ENCODE data around the gene SLC15A1. TPM values are rescaled to one million over a fixed set of nuclear protein-coding genes. Genes with fewer than 3 reads are reported as not detected.

SLC15A1 gene
- total RNA-seq, 2 experiments from 2014 or later: not detected

DNA sequence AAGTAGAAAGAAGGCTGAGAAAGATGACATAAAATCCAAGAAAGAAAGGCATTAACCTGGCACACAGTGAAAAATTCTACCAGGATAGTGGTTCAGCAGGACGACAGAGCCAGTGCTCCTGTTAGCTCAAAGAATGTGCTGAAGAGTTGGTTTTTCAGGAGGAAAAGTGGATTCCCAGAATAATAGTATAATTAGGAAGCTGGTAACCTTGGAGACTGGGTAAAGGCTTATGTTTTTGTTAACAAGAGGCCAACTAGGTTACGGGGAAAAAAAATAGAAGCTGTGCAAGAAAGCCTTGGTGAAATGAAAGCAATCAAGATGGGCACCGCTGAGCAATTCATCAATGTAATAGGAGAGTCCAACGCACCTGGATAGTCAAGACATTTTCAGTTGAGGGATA, 54.7 kb downstream of the SLC15A1 start:
- Mint-ChIP-seq H3K9me3 (no peaks in the 10 kb centered on the region), H3K27ac (no peak overlapping the region), H3K36me3 (ENCODE audit: low read depth) (no peaks in the 10 kb centered on the region), H3K4me3 (no peak overlapping the region), H3K4me1 (no peaks in the 10 kb centered on the region), H3K27me3 (peaks cover 26% of the 10 kb centered on the region)
- CTCF ChIA-PET: no interaction called here
- POLR2A ChIA-PET: no interaction called here
- DNase-seq: no peak

DNA sequence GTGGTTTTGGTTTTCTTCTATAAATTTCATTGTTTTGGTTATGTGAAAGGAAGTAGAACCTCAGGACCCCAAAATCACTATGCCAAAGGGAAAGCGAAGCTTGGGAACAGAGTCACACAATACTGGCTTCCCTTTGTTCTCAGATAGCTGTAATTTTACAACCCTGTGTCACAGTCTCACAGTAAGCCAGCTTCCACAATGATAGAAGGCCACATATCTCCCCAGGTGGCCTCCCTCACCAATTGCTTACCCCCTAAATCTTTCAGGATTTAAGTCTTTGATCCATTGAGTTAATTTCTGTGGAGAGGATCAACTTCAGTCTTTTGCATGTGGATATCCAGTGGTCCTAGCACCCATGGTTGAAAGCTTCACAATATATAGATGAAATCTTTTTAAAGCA, 58.7 kb downstream of the SLC15A1 start:
- Mint-ChIP-seq H3K4me1 (no peaks in the 10 kb centered on the region), H3K27ac (no peak overlapping the region), H3K36me3 (ENCODE audit: low read depth) (no peaks in the 10 kb centered on the region), H3K4me3 (no peak overlapping the region), H3K27me3 (peaks cover 12% of the 10 kb centered on the region), H3K9me3 (no peaks in the 10 kb centered on the region)
- ChIA-PET CTCF (no interaction called here), POLR2A (no interaction called here)
- no peak for DNase-seq

DNA sequence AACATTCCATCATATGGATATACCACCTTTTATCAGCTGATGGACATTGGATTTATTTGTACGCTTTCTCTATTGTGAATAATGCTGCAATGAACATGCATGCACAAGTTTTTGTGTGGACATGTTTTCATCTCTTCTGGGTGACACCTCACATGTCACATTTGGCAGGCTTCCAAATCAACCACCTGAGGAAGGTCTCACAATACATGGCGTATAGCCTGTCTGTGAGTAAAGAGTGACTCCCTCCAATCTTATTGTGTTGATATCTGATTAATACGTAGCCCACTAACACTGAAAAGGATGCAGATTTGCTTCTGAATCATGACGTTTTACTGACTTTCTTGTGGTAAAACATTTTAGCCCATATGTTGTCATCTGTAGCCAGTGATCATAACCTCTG, 61.1 kb downstream of the SLC15A1 start:
- POLR2A ChIA-PET: no interaction called here
- CTCF ChIA-PET: interaction anchor here (0.7 kb wide), 1 partner anchor 9 kb away, joined by 4 read pairs; no protein-coding TSS in a partner anchor
- no peaks in the 10 kb centered on the region for H3K9me3 Mint-ChIP-seq
- H3K27me3 Mint-ChIP-seq: peaks cover 10% of the 10 kb centered on the region
- DNase-seq: no peak
- H3K27ac Mint-ChIP-seq: no peak overlapping the region
- H3K4me1 Mint-ChIP-seq: no peaks in the 10 kb centered on the region
- no peaks in the 10 kb centered on the region for H3K36me3 Mint-ChIP-seq (ENCODE audit: low read depth)
- H3K4me3 Mint-ChIP-seq: no peak overlapping the region

GRCh38 chr13:98690348-98691022, 62.0 kb downstream of the SLC15A1 start:
- ChIA-PET CTCF (no interaction called here), POLR2A (no interaction called here)
- Mint-ChIP-seq H3K4me3 (no peak overlapping the region), H3K4me1 (no peaks in the 10 kb centered on the region), H3K36me3 (ENCODE audit: low read depth) (no peaks in the 10 kb centered on the region), H3K27ac (no peak overlapping the region), H3K27me3 (peaks cover 6% of the 10 kb centered on the region), H3K9me3 (no peaks in the 10 kb centered on the region)
- no peak for DNase-seq

- CTCF ChIA-PET: no interaction called here
- POLR2A ChIA-PET: no interaction called here
- no peaks in the 10 kb centered on the region for H3K4me1 Mint-ChIP-seq
- H3K36me3 Mint-ChIP-seq (ENCODE audit: low read depth): no peaks in the 10 kb centered on the region
- no peaks in the 10 kb centered on the region for H3K9me3 Mint-ChIP-seq
- no peak overlapping the region for H3K4me3 Mint-ChIP-seq
- H3K27ac Mint-ChIP-seq: no peak overlapping the region
- peaks cover 6% of the 10 kb centered on the region for H3K27me3 Mint-ChIP-seq
- DNase-seq: no peak
These were observed 63.0 kb downstream of the SLC15A1 start for GRCh38 chr13:98689347-98689968.

- POLR2A ChIA-PET: no interaction called here
- H3K4me3 Mint-ChIP-seq: no peak overlapping the region
- no peaks in the 10 kb centered on the region for H3K4me1 Mint-ChIP-seq
- no peaks in the 10 kb centered on the region for H3K9me3 Mint-ChIP-seq
- DNase-seq: no peak
- H3K27ac Mint-ChIP-seq: no peak overlapping the region
- CTCF ChIA-PET: interaction anchor here (0.6 to 1.2 kb wide), 3 partner anchors 9 to 73 kb away, joined by 4 read pairs; no protein-coding TSS in a partner anchor
- H3K36me3 Mint-ChIP-seq (ENCODE audit: low read depth): no peaks in the 10 kb centered on the region
- H3K27me3 Mint-ChIP-seq: peaks cover 6% of the 10 kb centered on the region
These were observed 64.1 kb downstream of the SLC15A1 start for GRCh38 chr13:98688373-98688772.

DNA sequence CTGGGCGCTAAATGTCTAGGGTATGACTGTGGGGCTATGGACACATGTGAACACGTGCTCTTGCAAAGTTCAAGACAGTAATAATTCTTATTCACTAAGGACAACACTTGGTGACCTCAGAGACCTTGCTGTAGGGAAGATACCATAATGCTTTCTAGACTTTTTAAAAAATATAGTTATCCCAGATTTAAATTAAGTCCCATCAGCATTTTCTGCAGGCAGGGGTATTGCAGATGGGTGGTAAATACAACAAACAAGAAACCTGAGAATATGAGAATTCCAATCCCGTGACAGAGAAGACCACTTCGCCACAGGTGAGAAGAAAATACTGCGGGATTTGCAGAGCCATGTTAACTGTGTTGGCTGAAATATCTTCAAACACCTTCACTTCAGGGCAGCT, 65.2 kb downstream of the SLC15A1 start:
- no peaks in the 10 kb centered on the region for H3K36me3 Mint-ChIP-seq (ENCODE audit: low read depth)
- POLR2A ChIA-PET: no interaction called here
- CTCF ChIA-PET: interaction anchor here (1.2 kb wide), 1 partner anchor 10 kb away, joined by 4 read pairs; no protein-coding TSS in a partner anchor
- no peak overlapping the region for H3K4me3 Mint-ChIP-seq
- H3K27me3 Mint-ChIP-seq: peaks cover 9% of the 10 kb centered on the region
- no peak overlapping the region for H3K27ac Mint-ChIP-seq
- no peaks in the 10 kb centered on the region for H3K4me1 Mint-ChIP-seq
- no peaks in the 10 kb centered on the region for H3K9me3 Mint-ChIP-seq
- DNase-seq: no peak

DNA sequence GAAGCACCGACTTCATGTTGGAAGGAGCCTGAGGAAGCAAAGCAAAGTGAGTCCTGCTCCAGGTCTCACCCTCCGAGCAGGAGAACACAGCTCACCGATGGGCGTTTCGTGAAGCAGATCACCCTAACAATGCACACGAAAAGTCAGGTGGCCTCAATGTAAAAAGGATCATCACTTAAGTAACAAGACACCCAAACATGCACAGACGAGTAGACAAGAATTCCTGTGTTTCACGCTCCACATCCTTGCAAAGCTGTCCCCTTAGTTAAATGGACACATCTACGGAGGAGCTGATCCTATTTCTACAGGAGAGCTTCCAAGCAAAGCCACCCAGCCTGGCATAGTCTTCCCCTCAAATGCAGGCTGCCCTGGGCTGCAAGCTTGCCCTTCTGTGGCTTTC, 66.2 kb downstream of the SLC15A1 start:
- H3K4me1 Mint-ChIP-seq: no peaks in the 10 kb centered on the region
- POLR2A ChIA-PET: no interaction called here
- DNase-seq: no peak
- CTCF ChIA-PET: interaction anchor here (1.0 kb wide), 2 partner anchors 58 to 239 kb away, joined by 3 read pairs; no protein-coding TSS in a partner anchor
- no peak overlapping the region for H3K4me3 Mint-ChIP-seq
- no peaks in the 10 kb centered on the region for H3K9me3 Mint-ChIP-seq
- peaks cover 9% of the 10 kb centered on the region for H3K27me3 Mint-ChIP-seq
- H3K27ac Mint-ChIP-seq: no peak overlapping the region
- H3K36me3 Mint-ChIP-seq (ENCODE audit: low read depth): no peaks in the 10 kb centered on the region

DNA sequence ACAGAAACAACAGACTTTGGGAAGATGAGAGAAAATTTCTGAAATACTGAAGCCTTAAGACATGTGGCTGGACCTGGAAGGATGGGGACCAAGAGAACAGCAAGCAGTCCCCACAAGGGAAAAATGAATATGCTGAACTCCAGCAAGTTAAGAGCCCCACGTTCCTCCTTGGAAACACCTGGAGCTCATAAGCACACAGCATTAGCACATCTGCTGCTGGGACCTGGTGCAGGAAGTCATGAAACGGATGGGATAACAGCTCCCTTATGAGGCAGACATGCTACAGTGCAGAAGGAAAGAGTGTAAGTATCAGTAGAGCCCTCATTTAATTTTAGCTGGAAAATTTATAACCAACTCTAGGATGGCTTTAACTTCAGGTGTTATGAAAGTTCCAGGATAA, 67.3 kb downstream of the SLC15A1 start:
- ChIA-PET CTCF (interaction anchor here (1.0 to 1.2 kb wide), 2 partner anchors 12 to 238 kb away, joined by 3 to 4 read pairs; no protein-coding TSS in a partner anchor), POLR2A (no interaction called here)
- Mint-ChIP-seq H3K4me3 (no peak overlapping the region), H3K36me3 (ENCODE audit: low read depth) (no peaks in the 10 kb centered on the region), H3K27me3 (peaks cover 9% of the 10 kb centered on the region), H3K4me1 (no peaks in the 10 kb centered on the region), H3K27ac (no peak overlapping the region), H3K9me3 (no peaks in the 10 kb centered on the region)
- no peak for DNase-seq

GRCh38 chr13:98681049-98681448, 71.4 kb downstream of the SLC15A1 start:
- CTCF ChIA-PET: no interaction called here
- no peaks in the 10 kb centered on the region for H3K4me1 Mint-ChIP-seq
- POLR2A ChIA-PET: no interaction called here

GRCh38 chr13:98678741-98679140, 73.7 kb downstream of the SLC15A1 start:
- no peak overlapping the region for H3K4me3 Mint-ChIP-seq
- POLR2A ChIA-PET: no interaction called here
- DNase-seq: no peak
- no peaks in the 10 kb centered on the region for H3K4me1 Mint-ChIP-seq
- no peak overlapping the region for H3K27ac Mint-ChIP-seq
- H3K9me3 Mint-ChIP-seq: no peaks in the 10 kb centered on the region
- no peaks in the 10 kb centered on the region for H3K36me3 Mint-ChIP-seq (ENCODE audit: low read depth)
- CTCF ChIA-PET: no interaction called here
- H3K27me3 Mint-ChIP-seq: peaks cover 4% of the 10 kb centered on the region

More at GRCh38 chr13:98681049-98681448, 71.4 kb downstream of the SLC15A1 start:
- H3K27ac Mint-ChIP-seq: no peak overlapping the region
- H3K4me3 Mint-ChIP-seq: no peak overlapping the region
- H3K9me3 Mint-ChIP-seq: no peaks in the 10 kb centered on the region
- H3K27me3 Mint-ChIP-seq: peaks cover 4% of the 10 kb centered on the region
- H3K36me3 Mint-ChIP-seq (ENCODE audit: low read depth): no peaks in the 10 kb centered on the region
- no peak for DNase-seq

GRCh38 chr13:98677398-98677797, 75.1 kb downstream of the SLC15A1 start:
- H3K4me1 Mint-ChIP-seq: no peaks in the 10 kb centered on the region
- H3K27ac Mint-ChIP-seq: no peak overlapping the region
- no peak for DNase-seq
- H3K36me3 Mint-ChIP-seq (ENCODE audit: low read depth): no peaks in the 10 kb centered on the region
- CTCF ChIA-PET: no interaction called here
- H3K27me3 Mint-ChIP-seq: peaks cover 1% of the 10 kb centered on the region
- POLR2A ChIA-PET: no interaction called here
- H3K4me3 Mint-ChIP-seq: no peak overlapping the region
- no peaks in the 10 kb centered on the region for H3K9me3 Mint-ChIP-seq

DNA sequence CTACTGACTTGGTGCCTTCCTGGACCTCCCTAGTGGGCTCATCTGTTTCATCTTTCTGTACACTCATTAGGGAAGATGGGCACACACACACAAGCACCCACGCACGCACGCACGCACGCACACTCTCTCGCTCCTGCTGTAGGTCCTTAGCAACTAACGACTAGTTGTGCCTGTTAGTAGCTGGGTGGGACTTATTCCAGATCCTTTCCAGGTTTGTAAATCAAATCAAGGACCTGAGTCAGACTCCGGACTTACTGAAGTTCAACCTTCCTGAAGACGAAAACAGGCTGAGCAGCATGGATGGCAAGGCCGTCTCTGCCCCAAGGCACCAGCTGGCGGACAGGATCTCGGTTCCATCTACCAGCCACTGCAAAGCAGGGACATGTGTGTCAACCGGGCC, 76.2 kb downstream of the SLC15A1 start:
- DNase-seq: no peak
- Mint-ChIP-seq H3K36me3 (ENCODE audit: low read depth) (no peaks in the 10 kb centered on the region), H3K27ac (no peak overlapping the region), H3K4me3 (no peak overlapping the region), H3K27me3 (no peaks in the 10 kb centered on the region), H3K9me3 (no peaks in the 10 kb centered on the region), H3K4me1 (no peaks in the 10 kb centered on the region)
- ChIA-PET CTCF (interaction anchor here (0.6 kb wide), 1 partner anchor 352 kb away, joined by 4 read pairs; no protein-coding TSS in a partner anchor), POLR2A (no interaction called here)

DNA sequence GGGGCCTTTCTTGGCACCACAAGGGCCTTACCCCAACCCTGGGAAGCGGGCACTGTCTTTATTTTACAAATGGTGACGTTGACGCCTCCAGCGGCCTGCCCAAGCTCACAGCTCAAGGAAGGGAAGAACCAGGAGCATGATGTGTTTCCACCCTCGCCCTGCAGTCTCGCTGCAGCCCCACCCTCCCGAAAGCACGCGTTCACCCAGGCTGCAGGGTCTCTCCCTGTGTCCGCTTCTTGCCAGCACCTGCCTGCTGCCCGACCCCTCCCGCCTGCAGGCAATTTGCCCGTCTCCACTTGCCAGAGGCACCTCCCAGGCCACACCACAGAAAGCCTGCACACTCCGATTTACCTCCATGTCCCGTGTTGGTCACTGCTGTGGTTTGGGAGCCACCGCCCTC, 76.6 kb downstream of the SLC15A1 start:
- POLR2A ChIA-PET: no interaction called here
- DNase-seq: no peak
- H3K9me3 Mint-ChIP-seq: no peaks in the 10 kb centered on the region
- H3K27ac Mint-ChIP-seq: no peak overlapping the region
- CTCF ChIA-PET: interaction anchor here (0.6 kb wide), 1 partner anchor 353 kb away, joined by 4 read pairs; no protein-coding TSS in a partner anchor
- no peaks in the 10 kb centered on the region for H3K4me1 Mint-ChIP-seq
- no peak overlapping the region for H3K4me3 Mint-ChIP-seq
- no peaks in the 10 kb centered on the region for H3K36me3 Mint-ChIP-seq (ENCODE audit: low read depth)
- H3K27me3 Mint-ChIP-seq: no peaks in the 10 kb centered on the region

Data from activated CD4-positive, alpha-beta T cell treated with anti-CD3 and anti-CD28 coated beads, Interleukin-2, amount 10 ng/mL, durations not matched to agents 7 days and 5 days (primary cell).